ENCODE measurements around the gene FAM200B.

FAM200B gene

GRCh38 chr4:15682242-15683142 lies 865 bp downstream of the FAM200B start:
- H3K4me1 ChIP-seq: peaks cover 18 to 67% (median 42%) of the 10 kb centered on the region in 10 experiments
- H3K36me3 ChIP-seq: peaks cover 25 to 42% (median 34%) of the 10 kb centered on the region in 11 experiments
- H4K20me1 ChIP-seq: no peaks in the 10 kb centered on the region
- H3K4me3 ChIP-seq: peak overlapping the region; percentile 72 to 94 (median 78)
- peak overlapping the region; percentile 66 to 93 (median 79) for H3K4me2 ChIP-seq
- no peaks in the 10 kb centered on the region for H3K27me3 ChIP-seq
- no peak for TF ChIP-seq Cebpa-rat (IDR thresholded peaks at IDR 0.05)
- H3K9me3 ChIP-seq (replicated peaks in 1 of 11): peaks cover 0 to 8% (median 1%) of the 10 kb centered on the region in 11 experiments; a peak in 8 of 22 replicates
- H3K27ac ChIP-seq: peak overlapping the region; percentile 53 to 95 (median 90)
- peak overlapping the region; percentile 84 to 96 (median 90) for H3K9ac ChIP-seq

- Histone ChIP-seq H3K4me2 (peak overlapping the region; percentile 66 to 93 (median 79)), H3K9me3 (replicated peaks in 1 of 11) (peaks cover 0 to 5% (median 0%) of the 10 kb centered on the region in 11 experiments; a peak in 2 of 22 replicates), H3K9ac (peak overlapping the region in 5 of 11 experiments; percentile 87 to 96 (median 90); a peak in 5 of 22 replicates), H3K4me3 (peak overlapping the region in 7 of 10 experiments; percentile 72 to 94 (median 81); a peak in 11 of 20 replicates), H3K27ac (peak overlapping the region in 8 of 11 experiments; percentile 72 to 95 (median 90); a peak in 9 of 22 replicates), H3K27me3 (no peaks in the 10 kb centered on the region), H3K4me1 (peaks cover 12 to 61% (median 36%) of the 10 kb centered on the region in 10 experiments), H3K36me3 (peaks cover 31 to 45% (median 39%) of the 10 kb centered on the region in 11 experiments), H4K20me1 (no peaks in the 10 kb centered on the region)
- no peak for TF ChIP-seq Cebpa-rat (IDR thresholded peaks at IDR 0.05)
These were observed 1.5 kb downstream of the FAM200B start for GRCh38 chr4:15683143-15683495.

- Histone ChIP-seq H3K4me2 (peak overlapping the region in 4 of 11 experiments; percentile 20 to 72 (median 36); a peak in 4 of 22 replicates), H3K4me1 (peaks cover 14 to 58% (median 22%) of the 10 kb centered on the region in 10 experiments), H3K27ac (no peak overlapping the region), H3K9me3 (replicated peaks in 1 of 11) (peaks cover 0 to 5% (median 4%) of the 10 kb centered on the region in 11 experiments; a peak in 4 of 22 replicates), H3K4me3 (no peak overlapping the region), H4K20me1 (no peaks in the 10 kb centered on the region), H3K36me3 (peaks cover 43 to 59% (median 49%) of the 10 kb centered on the region in 11 experiments), H3K27me3 (no peaks in the 10 kb centered on the region), H3K9ac (no peak overlapping the region)
- TF ChIP-seq Cebpa-rat (IDR thresholded peaks at IDR 0.05): no peak
These were observed 2.9 kb downstream of the FAM200B start for GRCh38 chr4:15684498-15684897.

GRCh38 chr4:15688051-15688450 lies 6.4 kb downstream of the FAM200B start:
- H3K27me3 ChIP-seq: no peaks in the 10 kb centered on the region

GRCh38 chr4:15689540-15689939 lies 7.9 kb downstream of the FAM200B start:
- Histone ChIP-seq H3K27ac (peak overlapping the region in 5 of 11 experiments; percentile 9 to 75 (median 65); a peak in 6 of 22 replicates), H3K4me2 (peak overlapping the region in 6 of 11 experiments; percentile 4 to 78 (median 36); a peak in 10 of 22 replicates), H3K4me3 (no peak overlapping the region; a peak in 1 of 20 replicates)

More at GRCh38 chr4:15688051-15688450, 6.4 kb downstream of the FAM200B start:
- peaks cover 44 to 63% (median 50%) of the 10 kb centered on the region in 11 experiments for H3K36me3 ChIP-seq
- H3K4me2 ChIP-seq: no peak overlapping the region
- H3K27ac ChIP-seq: no peak overlapping the region
- H3K4me3 ChIP-seq: no peak overlapping the region
- TF ChIP-seq Cebpa-rat (IDR thresholded peaks at IDR 0.05): no peak
- H3K9me3 ChIP-seq (replicated peaks in 1 of 11): peaks cover 0 to 8% (median 4%) of the 10 kb centered on the region in 11 experiments; a peak in 4 of 22 replicates
- peaks cover 14 to 74% (median 27%) of the 10 kb centered on the region in 10 experiments for H3K4me1 ChIP-seq
- no peaks in the 10 kb centered on the region for H4K20me1 ChIP-seq
- H3K9ac ChIP-seq: no peak overlapping the region

GRCh38 chr4:15690020-15690809 lies 8.6 kb downstream of the FAM200B start:
- peak overlapping the region in 7 of 11 experiments; percentile 52 to 75 (median 65); a peak in 14 of 22 replicates for H3K27ac ChIP-seq
- H3K9me3 ChIP-seq (replicated peaks in 1 of 11): peaks cover 3 to 25% (median 8%) of the 10 kb centered on the region in 11 experiments; a peak in 19 of 22 replicates
- no peaks in the 10 kb centered on the region for H4K20me1 ChIP-seq
- H3K4me3 ChIP-seq: no peak overlapping the region
- peak in 2 of 11 experiments; percentile 17 to 57; a peak in 1 of 22 replicates for TF ChIP-seq Cebpa-rat (IDR thresholded peaks at IDR 0.05)
- no peaks in the 10 kb centered on the region for H3K27me3 ChIP-seq
- peaks cover 35 to 51% (median 44%) of the 10 kb centered on the region in 11 experiments for H3K36me3 ChIP-seq
- H3K4me2 ChIP-seq: peak overlapping the region in 7 of 11 experiments; percentile 43 to 78 (median 61); a peak in 10 of 22 replicates
- no peak overlapping the region for H3K9ac ChIP-seq
- H3K4me1 ChIP-seq: peaks cover 11 to 62% (median 24%) of the 10 kb centered on the region in 10 experiments

More at GRCh38 chr4:15689540-15689939, 7.9 kb downstream of the FAM200B start:
- Histone ChIP-seq H3K27me3 (no peaks in the 10 kb centered on the region), H3K36me3 (peaks cover 41 to 54% (median 51%) of the 10 kb centered on the region in 11 experiments), H4K20me1 (no peaks in the 10 kb centered on the region), H3K4me1 (peaks cover 11 to 63% (median 24%) of the 10 kb centered on the region in 10 experiments), H3K9me3 (replicated peaks in 1 of 11) (peaks cover 3 to 23% (median 10%) of the 10 kb centered on the region in 11 experiments; a peak in 18 of 22 replicates), H3K9ac (no peak overlapping the region)
- peak in 1 of 11 experiments; percentile 31; a peak in 1 of 22 replicates for TF ChIP-seq Cebpa-rat (IDR thresholded peaks at IDR 0.05)

- H3K36me3 ChIP-seq: peaks cover 21 to 38% (median 31%) of the 10 kb centered on the region in 11 experiments; a peak in 21 of 22 replicates
- H3K4me3 ChIP-seq: no peak overlapping the region; a peak in 1 of 20 replicates
- peak overlapping the region; percentile 24 to 78 (median 55); a peak in 20 of 22 replicates for H3K4me2 ChIP-seq
- peaks cover 11 to 53% (median 24%) of the 10 kb centered on the region in 10 experiments for H3K4me1 ChIP-seq
- peak overlapping the region in 10 of 11 experiments; percentile 16 to 75 (median 62); a peak in 18 of 22 replicates for H3K27ac ChIP-seq
- no peaks in the 10 kb centered on the region for H4K20me1 ChIP-seq
- H3K9me3 ChIP-seq (replicated peaks in 1 of 11): peaks cover 3 to 25% (median 9%) of the 10 kb centered on the region in 11 experiments; a peak in 19 of 22 replicates
- TF ChIP-seq Cebpa-rat (IDR thresholded peaks at IDR 0.05): no peak
- peak overlapping the region in 4 of 11 experiments; percentile 2 to 36 (median 6); a peak in 2 of 22 replicates for H3K9ac ChIP-seq
- H3K27me3 ChIP-seq: no peaks in the 10 kb centered on the region
These were observed 9.9 kb downstream of the FAM200B start for GRCh38 chr4:15691346-15692135.

Measured in BLaER1 treated with 17β-estradiol and CSF1 and Interleukin-3, amounts not matched to agents 10 nM and 100 nM (cell line).